GM10248 (cell line): Measurements from ENCODE around the gene SPARCL1.

Experiments
- CTCF ChIA-PET: fragments of 300-600 bp; sonication (Branson Sonifier 250); formaldehyde crosslinking; extraction: SDS; loops from one replicate; lab custom pipeline; 2021; ENCODE audit warnings: antibody characterized with exemption; lab: Yijun Ruan, JAX
- POLR2A ChIA-PET: fragments of 350-650 bp; sonication (Branson Sonifier 250); formaldehyde crosslinking; extraction: SDS; loops from one replicate; lab custom pipeline; 2020; ENCODE audit warnings: antibody characterized with exemption; lab: Yijun Ruan, JAX
- DNase-seq: peaks from one replicate; pipeline ENCODE4 v3.0.0; 2012; ENCODE audit errors: extremely low spot score
- TF ChIP-seq, protein P1 (sequence below): IDR thresholded peaks from 2 replicates; pipeline ENCODE4 v1.5.1; 2012; ENCODE audit warnings: mild to moderate bottlenecking, low read depth; ENCODE audit errors: extremely low read depth, missing control alignments, control extremely low read depth

SPARCL1 gene

GRCh38 chr4:87542734-87543312 is 13.6 kb upstream of the SPARCL1 start:
- CTCF ChIA-PET: no interaction called here
- no peak for DNase-seq
- TF ChIP-seq, protein P1, sequence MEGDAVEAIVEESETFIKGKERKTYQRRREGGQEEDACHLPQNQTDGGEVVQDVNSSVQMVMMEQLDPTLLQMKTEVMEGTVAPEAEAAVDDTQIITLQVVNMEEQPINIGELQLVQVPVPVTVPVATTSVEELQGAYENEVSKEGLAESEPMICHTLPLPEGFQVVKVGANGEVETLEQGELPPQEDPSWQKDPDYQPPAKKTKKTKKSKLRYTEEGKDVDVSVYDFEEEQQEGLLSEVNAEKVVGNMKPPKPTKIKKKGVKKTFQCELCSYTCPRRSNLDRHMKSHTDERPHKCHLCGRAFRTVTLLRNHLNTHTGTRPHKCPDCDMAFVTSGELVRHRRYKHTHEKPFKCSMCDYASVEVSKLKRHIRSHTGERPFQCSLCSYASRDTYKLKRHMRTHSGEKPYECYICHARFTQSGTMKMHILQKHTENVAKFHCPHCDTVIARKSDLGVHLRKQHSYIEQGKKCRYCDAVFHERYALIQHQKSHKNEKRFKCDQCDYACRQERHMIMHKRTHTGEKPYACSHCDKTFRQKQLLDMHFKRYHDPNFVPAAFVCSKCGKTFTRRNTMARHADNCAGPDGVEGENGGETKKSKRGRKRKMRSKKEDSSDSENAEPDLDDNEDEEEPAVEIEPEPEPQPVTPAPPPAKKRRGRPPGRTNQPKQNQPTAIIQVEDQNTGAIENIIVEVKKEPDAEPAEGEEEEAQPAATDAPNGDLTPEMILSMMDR: no peak
- POLR2A ChIA-PET: no interaction called here

- POLR2A ChIA-PET: no interaction called here
- DNase-seq: no peak
- CTCF ChIA-PET: interaction anchor here (0.7 to 0.8 kb wide), 2 partner anchors 10 to 1069 kb away, joined by 3 read pairs; no protein-coding TSS in a partner anchor
- TF ChIP-seq, protein P1: no peak
These were observed 13.0 kb upstream of the SPARCL1 start for GRCh38 chr4:87541956-87542709.

- ChIA-PET POLR2A (no interaction called here), CTCF (interaction anchor here (0.7 to 1.6 kb wide), 3 partner anchors 11 to 1068 kb away, joined by 3 read pairs; no protein-coding TSS in a partner anchor)
- TF ChIP-seq, protein P1: no peak
- DNase-seq: no peak
These were observed 12.3 kb upstream of the SPARCL1 start for GRCh38 chr4:87541521-87541920.

- CTCF ChIA-PET: interaction anchor here (0.9 to 1.9 kb wide), 3 partner anchors 9 to 13 kb away, joined by 3 to 4 read pairs (median 3); partner anchors contain the start of gene SPARCL1
- DNase-seq: no peak
- POLR2A ChIA-PET: no interaction called here
These were observed 11.2 kb upstream of the SPARCL1 start for GRCh38 chr4:87540146-87541058.

GRCh38 chr4:87532907-87533306 is 3.7 kb upstream of the SPARCL1 start:
- ChIA-PET CTCF (no interaction called here), POLR2A (no interaction called here)
- TF ChIP-seq, protein P1: no peak

More at GRCh38 chr4:87540146-87541058, 11.2 kb upstream of the SPARCL1 start:
- TF ChIP-seq, protein P1: no peak

DNA sequence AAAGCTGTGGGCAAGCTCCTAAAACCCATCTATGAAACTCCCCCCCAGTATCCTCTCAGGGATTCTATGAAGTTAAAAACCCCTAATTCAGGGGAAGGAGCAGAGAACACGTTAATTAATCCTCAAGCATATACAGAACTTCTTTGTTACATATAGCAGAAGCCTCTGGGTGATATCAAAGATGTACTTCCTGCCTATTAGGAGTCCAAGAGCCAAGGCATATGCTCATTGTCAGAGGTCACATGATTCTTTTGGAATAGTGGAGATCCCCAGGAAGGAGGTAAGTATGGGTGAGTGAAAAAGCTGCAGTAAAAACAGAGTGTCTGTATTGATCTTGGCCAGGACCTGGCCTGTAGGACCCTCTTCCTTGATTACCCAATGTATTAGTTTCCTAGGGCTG is 2.9 kb upstream of the SPARCL1 start:
- POLR2A ChIA-PET: no interaction called here
- CTCF ChIA-PET: interaction anchor here (0.8 kb wide), 2 partner anchors 8 to 18 kb away, joined by 3 read pairs; no protein-coding TSS in a partner anchor
- TF ChIP-seq, protein P1: no peak
- DNase-seq: no peak

More at GRCh38 chr4:87532907-87533306, 3.7 kb upstream of the SPARCL1 start:
- no peak for DNase-seq
